ENCODE data around the gene LARP4B. TPM values are rescaled to one million over a fixed set of nuclear protein-coding genes. Genes with fewer than 3 reads are reported as not detected.
A peak's percentile ranks its signal among the peaks of the same experiment; 100 is the strongest.
"Not testable (repeated sequence)": the region's sequence is repeated elsewhere in the genome, so short reads cannot be mapped to it uniquely, and the experiment has no call there.

LARP4B gene
- total RNA-seq, 6 experiments from 2014 or later: 81.5 to 88.1 (median 83.5) TPM

- TF ChIP-seq CTCF (IDR thresholded peaks at IDR 0.05): no peak
- Mint-ChIP-seq H3K9me3 (no peaks in the 10 kb centered on the region), H3K27ac (no peak overlapping the region), H3K36me3 (ENCODE audit: low read depth) (no peaks in the 10 kb centered on the region), H3K27me3 (ENCODE audit: insufficient read depth) (no peaks in the 10 kb centered on the region; the same call in 1 of the 2 replicates), H3K4me1 (ENCODE audit: low read depth) (peaks cover 7% of the 10 kb centered on the region; the same call in 1 of the 2 replicates), H3K4me3 (no peak overlapping the region)
- DNase-seq: no peak
Measured at GRCh38 chr10:938941-939678, 7.6 kb upstream of the LARP4B start.

GRCh38 chr10:934746-935406, 3.4 kb upstream of the LARP4B start:
- Mint-ChIP-seq H3K36me3 (ENCODE audit: low read depth) (peaks cover 8% of the 10 kb centered on the region), H3K4me1 (ENCODE audit: low read depth) (peaks cover 12% of the 10 kb centered on the region), H3K4me3 (no peak overlapping the region), H3K27ac (no peak overlapping the region), H3K27me3 (ENCODE audit: insufficient read depth) (no peaks in the 10 kb centered on the region; the same call in 1 of the 2 replicates), H3K9me3 (no peaks in the 10 kb centered on the region)
- no peak for TF ChIP-seq CTCF (IDR thresholded peaks at IDR 0.05)
- DNase-seq: no peak

GRCh38 chr10:934165-934564, 2.7 kb upstream of the LARP4B start:
- H3K4me3 Mint-ChIP-seq; H3K27ac Mint-ChIP-seq; H3K36me3 Mint-ChIP-seq (ENCODE audit: low read depth); H3K9me3 Mint-ChIP-seq; DNase-seq; H3K27me3 Mint-ChIP-seq (ENCODE audit: insufficient read depth): not testable (repeated sequence)
- H3K4me1 Mint-ChIP-seq (ENCODE audit: low read depth): peaks cover 19% of the 10 kb centered on the region

- Mint-ChIP-seq H3K27me3 (ENCODE audit: insufficient read depth) (no peaks in the 10 kb centered on the region; the same call in 1 of the 2 replicates), H3K36me3 (ENCODE audit: low read depth) (peaks cover 13% of the 10 kb centered on the region), H3K4me1 (ENCODE audit: low read depth) (peaks cover 22% of the 10 kb centered on the region), H3K4me3 (peak overlapping the region; percentile 79), H3K9me3 (no peaks in the 10 kb centered on the region), H3K27ac (peak overlapping the region; percentile 88)
- DNase-seq: no peak
- no peak for TF ChIP-seq CTCF (IDR thresholded peaks at IDR 0.05)
Measured at GRCh38 chr10:932589-932988, 1.1 kb upstream of the LARP4B start.

- H3K4me1 Mint-ChIP-seq (ENCODE audit: low read depth): peaks cover 38% of the 10 kb centered on the region
- peaks cover 20% of the 10 kb centered on the region for H3K36me3 Mint-ChIP-seq (ENCODE audit: low read depth)
- H3K27me3 Mint-ChIP-seq (ENCODE audit: insufficient read depth): no peaks in the 10 kb centered on the region; the same call in 1 of the 2 replicates
- TF ChIP-seq CTCF (IDR thresholded peaks at IDR 0.05): no peak
- no peaks in the 10 kb centered on the region for H3K9me3 Mint-ChIP-seq
- H3K27ac Mint-ChIP-seq: peak overlapping the region; percentile 87
- peak overlapping the region; percentile 95 for H3K4me3 Mint-ChIP-seq
- peak; percentile 25 for DNase-seq
Measured at GRCh38 chr10:930625-931325, 730 bp downstream of the LARP4B start.
